ENCODE data around the gene RBM22. TPM values are rescaled to one million over a fixed set of nuclear protein-coding genes. Genes with fewer than 3 reads are reported as not detected.

RBM22 gene
- total RNA-seq, 1 donor from 2014 or later = 39.3 TPM

GRCh38 chr5:150706776-150707390, 6.0 kb upstream of the RBM22 start:
- Mint-ChIP-seq H3K4me3 (ENCODE audit: unreplicated experiment) (no peak overlapping the region), H3K27ac (ENCODE audit: unreplicated experiment) (no peak overlapping the region), H3K27me3 (ENCODE audit: unreplicated experiment) (no peaks in the 10 kb centered on the region), H3K4me1 (ENCODE audit: low read depth, unreplicated experiment) (no peaks in the 10 kb centered on the region), H3K36me3 (ENCODE audit: unreplicated experiment) (no peaks in the 10 kb centered on the region), H3K9me3 (ENCODE audit: unreplicated experiment) (no peaks in the 10 kb centered on the region)
- no peak for DNase-seq
- TF ChIP-seq CTCF (IDR thresholded peaks at IDR 0.05; ENCODE audit: partially characterized antibody, unreplicated experiment) = no peak

- Mint-ChIP-seq H3K4me1 (ENCODE audit: low read depth, unreplicated experiment) (no peaks in the 10 kb centered on the region), H3K9me3 (ENCODE audit: unreplicated experiment) (no peaks in the 10 kb centered on the region), H3K36me3 (ENCODE audit: unreplicated experiment) (no peaks in the 10 kb centered on the region), H3K27ac (ENCODE audit: unreplicated experiment) (no peak overlapping the region), H3K4me3 (ENCODE audit: unreplicated experiment) (no peak overlapping the region), H3K27me3 (ENCODE audit: unreplicated experiment) (no peaks in the 10 kb centered on the region)
- no peak for TF ChIP-seq CTCF (IDR thresholded peaks at IDR 0.05; ENCODE audit: partially characterized antibody, unreplicated experiment)
- DNase-seq = no peak
Observed at GRCh38 chr5:150703762-150704161, 2.9 kb upstream of the RBM22 start.

- H3K4me1 Mint-ChIP-seq (ENCODE audit: low read depth, unreplicated experiment) = no peaks in the 10 kb centered on the region
- no peak overlapping the region for H3K27ac Mint-ChIP-seq (ENCODE audit: unreplicated experiment)
- no peak for DNase-seq
- TF ChIP-seq CTCF (IDR thresholded peaks at IDR 0.05; ENCODE audit: partially characterized antibody, unreplicated experiment) = no peak
- no peaks in the 10 kb centered on the region for H3K27me3 Mint-ChIP-seq (ENCODE audit: unreplicated experiment)
- no peaks in the 10 kb centered on the region for H3K9me3 Mint-ChIP-seq (ENCODE audit: unreplicated experiment)
- peaks cover 4% of the 10 kb centered on the region for H3K36me3 Mint-ChIP-seq (ENCODE audit: unreplicated experiment)
- no peak overlapping the region for H3K4me3 Mint-ChIP-seq (ENCODE audit: unreplicated experiment)
Observed at GRCh38 chr5:150700246-150700593, 642 bp downstream of the RBM22 start.

GRCh38 chr5:150694612-150695011, 6.2 kb downstream of the RBM22 start:
- no peak overlapping the region for H3K4me3 Mint-ChIP-seq (ENCODE audit: unreplicated experiment)
- H3K9me3 Mint-ChIP-seq (ENCODE audit: unreplicated experiment) = no peaks in the 10 kb centered on the region
- no peaks in the 10 kb centered on the region for H3K27me3 Mint-ChIP-seq (ENCODE audit: unreplicated experiment)
- no peak for DNase-seq
- H3K27ac Mint-ChIP-seq (ENCODE audit: unreplicated experiment) = no peak overlapping the region
- H3K36me3 Mint-ChIP-seq (ENCODE audit: unreplicated experiment) = peaks cover 11% of the 10 kb centered on the region
- no peaks in the 10 kb centered on the region for H3K4me1 Mint-ChIP-seq (ENCODE audit: low read depth, unreplicated experiment)
- TF ChIP-seq CTCF (IDR thresholded peaks at IDR 0.05; ENCODE audit: partially characterized antibody, unreplicated experiment) = no peak

- no peaks in the 10 kb centered on the region for H3K9me3 Mint-ChIP-seq (ENCODE audit: unreplicated experiment)
- H3K4me3 Mint-ChIP-seq (ENCODE audit: unreplicated experiment) = no peak overlapping the region
- no peaks in the 10 kb centered on the region for H3K27me3 Mint-ChIP-seq (ENCODE audit: unreplicated experiment)
- no peak for DNase-seq
- H3K27ac Mint-ChIP-seq (ENCODE audit: unreplicated experiment) = no peak overlapping the region
- H3K4me1 Mint-ChIP-seq (ENCODE audit: low read depth, unreplicated experiment) = no peaks in the 10 kb centered on the region
- no peak for TF ChIP-seq CTCF (IDR thresholded peaks at IDR 0.05; ENCODE audit: partially characterized antibody, unreplicated experiment)
- H3K36me3 Mint-ChIP-seq (ENCODE audit: unreplicated experiment) = peaks cover 11% of the 10 kb centered on the region
Observed at GRCh38 chr5:150692276-150692675, 8.6 kb downstream of the RBM22 start.
